ENCODE data around the gene PPP2R1B.

Gene PPP2R1B

GRCh38 chr11:111684251-111684650 is 81.9 kb downstream of the PPP2R1B start:
- DNase-seq, result no peak

DNA sequence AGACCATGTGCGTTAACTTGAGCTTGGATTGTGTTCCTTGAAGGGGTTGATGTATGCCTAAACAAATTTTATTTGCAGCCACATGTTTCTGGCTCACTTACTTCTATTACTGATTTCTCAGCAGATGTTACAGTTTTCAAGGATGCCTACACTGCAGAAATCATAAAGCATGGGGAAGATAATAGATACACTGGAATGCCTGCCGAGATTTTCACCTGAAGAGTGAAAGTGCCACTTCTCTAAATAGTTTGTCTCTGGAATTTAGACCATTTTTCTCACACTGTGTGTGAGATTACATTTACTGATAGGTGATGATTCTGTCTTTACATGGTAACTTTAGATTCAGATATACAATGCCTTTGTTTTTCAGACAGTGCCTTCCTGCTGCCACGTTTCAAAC is 82.4 kb downstream of the PPP2R1B start:
- DNase-seq, result no peak

DNA sequence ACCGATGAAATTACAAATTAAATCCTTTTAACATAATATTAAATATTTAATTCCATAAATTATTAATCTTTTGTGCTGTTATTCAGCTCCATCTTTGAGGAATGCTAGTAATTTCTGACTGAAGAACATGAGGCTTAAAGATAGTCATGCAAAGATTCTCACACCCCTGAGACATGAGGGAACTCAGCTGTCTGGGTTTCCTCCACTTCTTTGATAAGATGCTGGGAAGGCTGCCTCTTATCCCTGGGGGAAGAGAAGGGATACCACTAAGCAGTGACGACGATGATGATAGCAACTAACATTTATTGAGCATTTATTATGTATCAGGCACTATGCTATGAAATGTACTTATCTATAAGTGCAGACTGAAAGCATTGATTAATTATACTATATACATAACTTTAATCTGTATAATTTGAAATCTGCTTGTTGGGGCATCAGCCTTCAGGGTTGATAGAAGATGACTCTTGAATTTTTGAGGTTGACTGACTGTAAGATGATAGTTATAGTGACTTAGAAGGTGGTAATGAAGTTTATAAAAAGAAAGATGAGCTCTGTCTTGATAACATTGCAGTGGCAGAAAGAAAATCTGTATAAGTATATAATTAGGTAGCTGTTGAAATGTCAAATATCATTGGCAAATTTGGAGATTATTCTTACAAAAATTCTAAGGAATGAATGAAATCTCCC is 85.6 kb downstream of the PPP2R1B start:
- no peak for DNase-seq

Measured in NCI-H1436 (cell line).